Loucy (cell line): ENCODE measurements around the gene STOML2.
A peak's percentile ranks its signal among the peaks of the same experiment; 100 is the strongest.
"Not testable (repeated sequence)": the region's sequence is repeated elsewhere in the genome, so short reads cannot be mapped to it uniquely, and the experiment has no call there.

ENCODE experiments used
- H2AFZ ChIP-seq: fragments of 200-600 bp; sonication (generic); 2 replicates; pipeline ENCODE4 v1.6.0; 2016; ENCODE audit warnings: antibody characterized with exemption, mild to moderate bottlenecking, low read length, moderate library complexity
- H3F3A ChIP-seq: fragments of 200-600 bp; 2 replicates; pipeline ENCODE4 v1.6.0; 2016; ENCODE audit warnings: antibody characterized with exemption, low read depth, mild to moderate bottlenecking
- H3K27me3 ChIP-seq: fragments of 200-600 bp; sonication (generic); 2 replicates; pipeline ENCODE4 v1.6.1; 2014; ENCODE audit warnings: low read length, mild to moderate bottlenecking; ENCODE audit not compliant: insufficient read depth, poor library complexity, severe bottlenecking
- H3K36me3 ChIP-seq: fragments of 200-600 bp; sonication (generic); 2 replicates; pipeline ENCODE4 v1.6.1; 2016; ENCODE audit warnings: low read length; ENCODE audit not compliant: insufficient read depth
- H3K4me1 ChIP-seq: fragments of 200-600 bp; sonication (generic); 2 replicates; pipeline ENCODE4 v1.5.1; 2014; ENCODE audit warnings: low read length, mild to moderate bottlenecking; ENCODE audit not compliant: insufficient read depth, poor library complexity, severe bottlenecking
- H3K4me2 ChIP-seq: fragments of 200-600 bp; sonication (generic); 2 replicates; pipeline ENCODE4 v1.6.0; 2014; ENCODE audit warnings: antibody characterized with exemption, low read length, low read depth, mild to moderate bottlenecking; ENCODE audit not compliant: poor library complexity, severe bottlenecking
- H3K4me3 ChIP-seq: fragments of 200-600 bp; sonication (generic); 2 replicates; pipeline ENCODE4 v1.5.1; 2014; ENCODE audit warnings: low read length, mild to moderate bottlenecking, mixed read lengths; ENCODE audit not compliant: poor library complexity, severe bottlenecking
- H3K79me2 ChIP-seq: fragments of 200-600 bp; sonication (generic); 2 replicates; pipeline ENCODE4 v1.6.1; 2014; ENCODE audit warnings: low read length; ENCODE audit not compliant: insufficient read depth
- H3K9ac ChIP-seq: fragments of 200-600 bp; sonication (generic); 2 replicates; pipeline ENCODE4 v1.6.0; 2014; ENCODE audit warnings: mild to moderate bottlenecking, low read depth, low read length, moderate library complexity; ENCODE audit not compliant: poor library complexity, severe bottlenecking
- H3K9me2 ChIP-seq: fragments of 200-600 bp; sonication (generic); replicated peaks from 2 replicates; pipeline ENCODE4 v1.6.1; 2016; ENCODE audit warnings: low read depth, low read length, mixed read lengths
- H3K9me3 ChIP-seq: fragments of 200-600 bp; sonication (generic); 2 replicates; pipeline ENCODE4 v1.6.1; 2014; ENCODE audit warnings: mild to moderate bottlenecking, antibody characterized with exemption, low read length, low read depth; ENCODE audit not compliant: insufficient read depth
- H4K20me1 ChIP-seq: fragments of 200-600 bp; sonication (generic); 2 replicates; pipeline ENCODE4 v1.6.0; 2014; ENCODE audit warnings: antibody characterized with exemption, low read length, mild to moderate bottlenecking; ENCODE audit not compliant: insufficient read depth, poor library complexity, severe bottlenecking
- CTCF ChIP-seq: fragments of 200-600 bp; sonication (generic); conservative IDR thresholded peaks from 2 replicates; pipeline ENCODE4 v1.5.1; 2014; ENCODE audit warnings: mild to moderate bottlenecking, antibody characterized with exemption, low read length
- EZH2phosphoT487 ChIP-seq: fragments of 200-600 bp; IDR thresholded peaks from 2 replicates; pipeline ENCODE4 v1.6.1; 2018; ENCODE audit warnings: antibody characterized with exemption, mild to moderate bottlenecking, moderate library complexity, borderline replicate concordance

The STOML2 gene

GRCh38 chr9:35102769-35103659, at the start of gene STOML2:
Gene STOML2, minus strand, starts transcription at chr9:35103131. Its CDS starts 37 bp downstream, at chr9:35103094.
- peak within 1 kb of the TSS; percentile 87 for H2AFZ ChIP-seq
- H3K79me2 ChIP-seq: peaks cover 21% of the 10 kb centered on the region
- H4K20me1 ChIP-seq: no peaks in the 10 kb centered on the region
- H3K9ac ChIP-seq: peak within 1 kb of the TSS; percentile 94
- H3K27me3 ChIP-seq: no peaks in the 10 kb centered on the region
- peaks cover 11% of the 10 kb centered on the region; the same call in 1 of the 2 replicates for H3K36me3 ChIP-seq
- 0 out of 2 replicates have a peak, but pooled peaks cover 4% of the 10 kb centered on the region for H3F3A ChIP-seq
- peaks cover 22% of the 10 kb centered on the region for H3K4me1 ChIP-seq
- no peaks in the 10 kb centered on the region for H3K9me3 ChIP-seq
- H3K4me3 ChIP-seq: peak within 1 kb of the TSS; percentile 94
- no peaks in the 10 kb centered on the region for H3K9me2 ChIP-seq
- TF ChIP-seq CTCF: no peak
- TF ChIP-seq EZH2phosphoT487: no peak
- H3K4me2 ChIP-seq: peak within 1 kb of the TSS; percentile 94

GRCh38 chr9:35147941-35148563, 45.1 kb upstream of the STOML2 start:
- H3K4me3 ChIP-seq, H3K36me3 ChIP-seq, H3K27me3 ChIP-seq, H4K20me1 ChIP-seq, H3K4me1 ChIP-seq, H3K9ac ChIP-seq, H2AFZ ChIP-seq, H3F3A ChIP-seq, H3K79me2 ChIP-seq, H3K9me2 ChIP-seq, H3K9me3 ChIP-seq, H3K4me2 ChIP-seq: not testable (repeated sequence)

GRCh38 chr9:35142037-35142436, 39.1 kb upstream of the STOML2 start:
- H3K4me1 ChIP-seq: no peaks in the 10 kb centered on the region
- no peak overlapping the region for H2AFZ ChIP-seq
- no peaks in the 10 kb centered on the region for H3K9me2 ChIP-seq
- no peak overlapping the region for H3K4me2 ChIP-seq
- H3K4me3 ChIP-seq: no peak overlapping the region
- H3K36me3 ChIP-seq: no peaks in the 10 kb centered on the region
- no peak overlapping the region for H3K9ac ChIP-seq
- H4K20me1 ChIP-seq: no peaks in the 10 kb centered on the region
- H3K27me3 ChIP-seq: no peaks in the 10 kb centered on the region
- no peaks in the 10 kb centered on the region for H3K79me2 ChIP-seq
- peaks cover 11% of the 10 kb centered on the region; the same call in 1 of the 2 replicates for H3K9me3 ChIP-seq
- no peaks in the 10 kb centered on the region for H3F3A ChIP-seq
- TF ChIP-seq CTCF (no peak), EZH2phosphoT487 (no peak)
